GM23248 (cell line): ENCODE measurements around the gene CAMK1D.

Source experiments
- EZH2 ChIP-seq: fragments of 200-600 bp; sonication (generic); IDR thresholded peaks from 2 replicates; pipeline ENCODE4 v1.6.1; 2018; ENCODE audit warnings: antibody characterized with exemption, mild to moderate bottlenecking; ENCODE audit not compliant: insufficient read depth, poor library complexity, severe bottlenecking
- EZH2phosphoT487 ChIP-seq: fragments of 200-600 bp; sonication (generic); IDR thresholded peaks from 2 replicates; pipeline ENCODE4 v1.6.1; 2018; ENCODE audit warnings: antibody characterized with exemption, moderate library complexity, mild to moderate bottlenecking, low read depth; ENCODE audit not compliant: insufficient read depth

DNA sequence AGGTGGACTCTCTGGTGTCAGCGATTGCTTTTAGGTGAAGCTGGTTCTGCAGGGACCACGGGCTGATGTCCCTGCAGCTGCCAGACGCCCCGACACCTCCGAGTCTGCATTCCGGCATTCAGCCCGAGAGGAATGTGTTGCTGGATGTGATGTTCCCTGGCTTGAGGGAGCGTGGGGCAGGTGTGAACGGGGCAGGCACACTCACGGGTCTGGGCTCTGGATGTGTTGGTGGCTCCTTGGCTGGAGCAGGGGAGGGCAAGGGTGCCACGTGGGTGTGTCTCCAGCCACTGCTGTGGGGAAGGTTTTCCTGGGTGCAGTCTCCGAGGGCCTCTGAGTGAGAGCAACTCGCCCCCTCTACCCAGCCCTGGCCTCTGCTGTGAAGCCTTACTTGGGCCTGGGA lies 140.5 kb downstream of the CAMK1D start:
- no peak for TF ChIP-seq EZH2phosphoT487
- no peak for TF ChIP-seq EZH2
